HepG2 (cell line): ENCODE measurements around the gene STK11. TPM values are rescaled to one million over a fixed set of nuclear protein-coding genes. Genes with fewer than 3 reads are reported as not detected.
A peak's percentile ranks its signal among the peaks of the same experiment; 100 is the strongest.

Experiments used
- AHR ChIP-seq: IDR thresholded peaks from 2 replicates; pipeline ENCODE4 v1.6.1; 2018; ENCODE audit warnings: missing genetic modification reagents, missing compliant biosample characterization
- GABPB1 ChIP-seq: IDR thresholded peaks from 2 replicates; pipeline ENCODE4 v1.6.1; 2016; ENCODE audit warnings: mild to moderate bottlenecking, missing genetic modification reagents, moderate library complexity, missing compliant biosample characterization
- MAF1 ChIP-seq: sonication (generic); formaldehyde crosslinking; IDR thresholded peaks from 2 replicates; pipeline ENCODE4 v1.5.0; 2020; ENCODE audit warnings: missing genetic modification reagents, borderline replicate concordance
- TEAD3 ChIP-seq: optimal IDR thresholded peaks from 2 replicates; pipeline ENCODE3; 2016; ENCODE audit warnings: borderline replicate concordance
- ZBTB3 ChIP-seq: sonication (generic); formaldehyde crosslinking; IDR thresholded peaks from 2 replicates; pipeline ENCODE4 v1.4.0; 2020; ENCODE audit warnings: low read depth, mild to moderate bottlenecking, moderate library complexity, missing genetic modification reagents, borderline replicate concordance
- ZNF143 ChIP-seq: sonication (generic); formaldehyde crosslinking; IDR thresholded peaks from 2 replicates; pipeline ENCODE4 v1.4.0; 2020; ENCODE audit warnings: missing genetic modification reagents
- ZNF546 ChIP-seq: sonication (generic); formaldehyde crosslinking; conservative IDR thresholded peaks from 2 replicates; pipeline ENCODE4 v1.8.1; 2023; ENCODE audit warnings: mild to moderate bottlenecking, missing genetic modification reagents
- ZNF614 ChIP-seq: IDR thresholded peaks from 2 replicates; pipeline ENCODE4 v1.6.1; 2018; ENCODE audit warnings: missing biosample characterization, missing genetic modification reagents, inconsistent platforms, borderline replicate concordance
- ZNF670 ChIP-seq: sonication (generic); formaldehyde crosslinking; IDR thresholded peaks from 2 replicates; pipeline ENCODE4 v1.8.0; 2022; ENCODE audit warnings: mild to moderate bottlenecking, missing genetic modification reagents, borderline replicate concordance
- ZNF75D ChIP-seq: sonication (generic); formaldehyde crosslinking; IDR thresholded peaks from 2 replicates; pipeline ENCODE4 v1.8.1; 2023; ENCODE audit warnings: missing genetic modification reagents, mild to moderate bottlenecking, borderline replicate concordance
- ZSCAN29 ChIP-seq: sonication (generic); formaldehyde crosslinking; conservative IDR thresholded peaks from 2 replicates; pipeline ENCODE4 v1.4.0; 2020; ENCODE audit warnings: mild to moderate bottlenecking, missing genetic modification reagents
- polyA plus RNA-seq, 8 experiments: library from polyadenylated mRNA; depleted of rRNA in 3 of 8; stranded (reverse) in 7 of 8; unstranded in 1 of 8; fragments of >200 nt; fragmentation: Illumina TruSeq in 4 of 8; extraction: Trizol in 4 of 8; gene quantifications; 2 replicates each; pipeline versions ENCODE4 v1.2.1 to v1.2.3, GENCODE V29; 2011 to 2016; ENCODE audit warnings: low read depth in 4 of 8, missing spikeins in 1 of 8, mixed read lengths in 1 of 8; ENCODE audit not compliant: insufficient read depth in 1 of 8
- total RNA-seq, 5 experiments: library from RNA; depleted of rRNA; stranded (reverse); fragments of >200 nt; fragmentation: Illumina TruSeq; extraction: Trizol; gene quantifications; 2 replicates each; pipeline ENCODE4 v1.2.3, GENCODE V29; 2016; ENCODE audit warnings: low read depth in 1 of 5
- TF ChIP-seq, protein P1 (sequence below): sonication (generic); formaldehyde crosslinking; IDR thresholded peaks from 2 replicates; pipeline ENCODE4 v1.9.0; 2021; ENCODE audit warnings: mild to moderate bottlenecking, missing genetic modification reagents
- TF ChIP-seq, protein P2 (sequence below): sonication (generic); formaldehyde crosslinking; IDR thresholded peaks from 2 replicates; pipeline ENCODE4 v1.4.0; 2020; ENCODE audit warnings: low read depth, mild to moderate bottlenecking, missing genetic modification reagents
- TF ChIP-seq, protein P3 (sequence below), 2 experiments: sonication (generic) in 1 of 2; formaldehyde crosslinking in 1 of 2; IDR thresholded peaks; 2 replicates each; pipeline versions ENCODE4 v1.4.0 to v1.6.1; 2016 to 2020; ENCODE audit warnings: borderline replicate concordance in 1 of 2, low read depth in 1 of 2, mild to moderate bottlenecking in 1 of 2, missing genetic modification reagents in 1 of 2
- TF ChIP-seq, protein P4 (sequence below): sonication (generic); formaldehyde crosslinking; IDR thresholded peaks from 2 replicates; pipeline ENCODE4 v1.5.0; 2020; ENCODE audit warnings: missing genetic modification reagents, mild to moderate bottlenecking, borderline replicate concordance

STK11 gene
- total and polyA plus RNA-seq, 2 of the 13 experiments (the other 11 are each of a cell fraction or from before 2014, with no cell fraction given): 27.5 to 43.6 TPM

GRCh38 chr19:1259206-1259875, 53.8 kb downstream of the STK11 start (continued):
- TF ChIP-seq, protein P1, sequence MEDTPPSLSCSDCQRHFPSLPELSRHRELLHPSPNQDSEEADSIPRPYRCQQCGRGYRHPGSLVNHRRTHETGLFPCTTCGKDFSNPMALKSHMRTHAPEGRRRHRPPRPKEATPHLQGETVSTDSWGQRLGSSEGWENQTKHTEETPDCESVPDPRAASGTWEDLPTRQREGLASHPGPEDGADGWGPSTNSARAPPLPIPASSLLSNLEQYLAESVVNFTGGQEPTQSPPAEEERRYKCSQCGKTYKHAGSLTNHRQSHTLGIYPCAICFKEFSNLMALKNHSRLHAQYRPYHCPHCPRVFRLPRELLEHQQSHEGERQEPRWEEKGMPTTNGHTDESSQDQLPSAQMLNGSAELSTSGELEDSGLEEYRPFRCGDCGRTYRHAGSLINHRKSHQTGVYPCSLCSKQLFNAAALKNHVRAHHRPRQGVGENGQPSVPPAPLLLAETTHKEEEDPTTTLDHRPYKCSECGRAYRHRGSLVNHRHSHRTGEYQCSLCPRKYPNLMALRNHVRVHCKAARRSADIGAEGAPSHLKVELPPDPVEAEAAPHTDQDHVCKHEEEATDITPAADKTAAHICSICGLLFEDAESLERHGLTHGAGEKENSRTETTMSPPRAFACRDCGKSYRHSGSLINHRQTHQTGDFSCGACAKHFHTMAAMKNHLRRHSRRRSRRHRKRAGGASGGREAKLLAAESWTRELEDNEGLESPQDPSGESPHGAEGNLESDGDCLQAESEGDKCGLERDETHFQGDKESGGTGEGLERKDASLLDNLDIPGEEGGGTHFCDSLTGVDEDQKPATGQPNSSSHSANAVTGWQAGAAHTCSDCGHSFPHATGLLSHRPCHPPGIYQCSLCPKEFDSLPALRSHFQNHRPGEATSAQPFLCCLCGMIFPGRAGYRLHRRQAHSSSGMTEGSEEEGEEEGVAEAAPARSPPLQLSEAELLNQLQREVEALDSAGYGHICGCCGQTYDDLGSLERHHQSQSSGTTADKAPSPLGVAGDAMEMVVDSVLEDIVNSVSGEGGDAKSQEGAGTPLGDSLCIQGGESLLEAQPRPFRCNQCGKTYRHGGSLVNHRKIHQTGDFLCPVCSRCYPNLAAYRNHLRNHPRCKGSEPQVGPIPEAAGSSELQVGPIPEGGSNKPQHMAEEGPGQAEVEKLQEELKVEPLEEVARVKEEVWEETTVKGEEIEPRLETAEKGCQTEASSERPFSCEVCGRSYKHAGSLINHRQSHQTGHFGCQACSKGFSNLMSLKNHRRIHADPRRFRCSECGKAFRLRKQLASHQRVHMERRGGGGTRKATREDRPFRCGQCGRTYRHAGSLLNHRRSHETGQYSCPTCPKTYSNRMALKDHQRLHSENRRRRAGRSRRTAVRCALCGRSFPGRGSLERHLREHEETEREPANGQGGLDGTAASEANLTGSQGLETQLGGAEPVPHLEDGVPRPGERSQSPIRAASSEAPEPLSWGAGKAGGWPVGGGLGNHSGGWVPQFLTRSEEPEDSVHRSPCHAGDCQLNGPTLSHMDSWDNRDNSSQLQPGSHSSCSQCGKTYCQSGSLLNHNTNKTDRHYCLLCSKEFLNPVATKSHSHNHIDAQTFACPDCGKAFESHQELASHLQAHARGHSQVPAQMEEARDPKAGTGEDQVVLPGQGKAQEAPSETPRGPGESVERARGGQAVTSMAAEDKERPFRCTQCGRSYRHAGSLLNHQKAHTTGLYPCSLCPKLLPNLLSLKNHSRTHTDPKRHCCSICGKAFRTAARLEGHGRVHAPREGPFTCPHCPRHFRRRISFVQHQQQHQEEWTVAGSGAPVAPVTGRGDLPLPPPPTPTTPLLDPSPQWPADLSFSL (CRISPR knock-in tag): no peak
- TF ChIP-seq, protein P2, sequence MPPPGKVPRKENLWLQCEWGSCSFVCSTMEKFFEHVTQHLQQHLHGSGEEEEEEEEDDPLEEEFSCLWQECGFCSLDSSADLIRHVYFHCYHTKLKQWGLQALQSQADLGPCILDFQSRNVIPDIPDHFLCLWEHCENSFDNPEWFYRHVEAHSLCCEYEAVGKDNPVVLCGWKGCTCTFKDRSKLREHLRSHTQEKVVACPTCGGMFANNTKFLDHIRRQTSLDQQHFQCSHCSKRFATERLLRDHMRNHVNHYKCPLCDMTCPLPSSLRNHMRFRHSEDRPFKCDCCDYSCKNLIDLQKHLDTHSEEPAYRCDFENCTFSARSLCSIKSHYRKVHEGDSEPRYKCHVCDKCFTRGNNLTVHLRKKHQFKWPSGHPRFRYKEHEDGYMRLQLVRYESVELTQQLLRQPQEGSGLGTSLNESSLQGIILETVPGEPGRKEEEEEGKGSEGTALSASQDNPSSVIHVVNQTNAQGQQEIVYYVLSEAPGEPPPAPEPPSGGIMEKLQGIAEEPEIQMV (CRISPR knock-in tag): peak; percentile 69; the same call in 1 of the 2 replicates
- TF ChIP-seq TEAD3 (CRISPR knock-in tag): peak; percentile 94
- TF ChIP-seq ZNF546: no peak
- TF ChIP-seq ZNF670: peak; percentile 94; the same call in 1 of the 2 replicates
- TF ChIP-seq ZBTB3 (CRISPR knock-in tag): no peak
- TF ChIP-seq, protein P3, sequence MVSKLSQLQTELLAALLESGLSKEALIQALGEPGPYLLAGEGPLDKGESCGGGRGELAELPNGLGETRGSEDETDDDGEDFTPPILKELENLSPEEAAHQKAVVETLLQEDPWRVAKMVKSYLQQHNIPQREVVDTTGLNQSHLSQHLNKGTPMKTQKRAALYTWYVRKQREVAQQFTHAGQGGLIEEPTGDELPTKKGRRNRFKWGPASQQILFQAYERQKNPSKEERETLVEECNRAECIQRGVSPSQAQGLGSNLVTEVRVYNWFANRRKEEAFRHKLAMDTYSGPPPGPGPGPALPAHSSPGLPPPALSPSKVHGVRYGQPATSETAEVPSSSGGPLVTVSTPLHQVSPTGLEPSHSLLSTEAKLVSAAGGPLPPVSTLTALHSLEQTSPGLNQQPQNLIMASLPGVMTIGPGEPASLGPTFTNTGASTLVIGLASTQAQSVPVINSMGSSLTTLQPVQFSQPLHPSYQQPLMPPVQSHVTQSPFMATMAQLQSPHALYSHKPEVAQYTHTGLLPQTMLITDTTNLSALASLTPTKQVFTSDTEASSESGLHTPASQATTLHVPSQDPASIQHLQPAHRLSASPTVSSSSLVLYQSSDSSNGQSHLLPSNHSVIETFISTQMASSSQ (IDR thresholded peaks at IDR 0.05; ENCODE audit: low read depth): no peak
- TF ChIP-seq, protein P3 (CRISPR knock-in tag; IDR thresholded peaks at IDR 0.05; ENCODE audit: borderline replicate concordance): peak; percentile 81; the same call in 1 of the 2 replicates
- TF ChIP-seq ZNF614 (CRISPR knock-in tag): 0 out of 2 replicates have a peak, but pooled peaks have one; percentile 24
- TF ChIP-seq AHR (CRISPR knock-in tag): no peak
- TF ChIP-seq, protein P4, sequence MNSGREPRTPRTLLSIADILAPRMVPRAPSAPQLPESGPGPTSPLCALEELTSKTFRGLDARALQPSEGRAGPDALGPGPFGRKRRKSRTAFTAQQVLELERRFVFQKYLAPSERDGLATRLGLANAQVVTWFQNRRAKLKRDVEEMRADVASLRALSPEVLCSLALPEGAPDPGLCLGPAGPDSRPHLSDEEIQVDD (CRISPR knock-in tag): 0 out of 2 replicates have a peak, but pooled peaks have one; percentile 19
- no peak for TF ChIP-seq ZNF75D
- no peak for TF ChIP-seq MAF1 (CRISPR knock-in tag)
- TF ChIP-seq GABPB1 (CRISPR knock-in tag): peak; percentile 95
- TF ChIP-seq ZSCAN29 (CRISPR knock-in tag): peak; percentile 79; the same call in 1 of the 2 replicates
- TF ChIP-seq ZNF143: peak; percentile 14; the same call in 1 of the 2 replicates
